Measurements from ENCODE around the gene FOXN1. TPM values are rescaled to one million over a fixed set of nuclear protein-coding genes. Genes with fewer than 3 reads are reported as not detected.

FOXN1 gene
- total and polyA plus RNA-seq, 2 of the 13 experiments (the other 11 are each of a cell fraction or from before 2014, with no cell fraction given): 0.01 TPM; not detected in 1

DNA sequence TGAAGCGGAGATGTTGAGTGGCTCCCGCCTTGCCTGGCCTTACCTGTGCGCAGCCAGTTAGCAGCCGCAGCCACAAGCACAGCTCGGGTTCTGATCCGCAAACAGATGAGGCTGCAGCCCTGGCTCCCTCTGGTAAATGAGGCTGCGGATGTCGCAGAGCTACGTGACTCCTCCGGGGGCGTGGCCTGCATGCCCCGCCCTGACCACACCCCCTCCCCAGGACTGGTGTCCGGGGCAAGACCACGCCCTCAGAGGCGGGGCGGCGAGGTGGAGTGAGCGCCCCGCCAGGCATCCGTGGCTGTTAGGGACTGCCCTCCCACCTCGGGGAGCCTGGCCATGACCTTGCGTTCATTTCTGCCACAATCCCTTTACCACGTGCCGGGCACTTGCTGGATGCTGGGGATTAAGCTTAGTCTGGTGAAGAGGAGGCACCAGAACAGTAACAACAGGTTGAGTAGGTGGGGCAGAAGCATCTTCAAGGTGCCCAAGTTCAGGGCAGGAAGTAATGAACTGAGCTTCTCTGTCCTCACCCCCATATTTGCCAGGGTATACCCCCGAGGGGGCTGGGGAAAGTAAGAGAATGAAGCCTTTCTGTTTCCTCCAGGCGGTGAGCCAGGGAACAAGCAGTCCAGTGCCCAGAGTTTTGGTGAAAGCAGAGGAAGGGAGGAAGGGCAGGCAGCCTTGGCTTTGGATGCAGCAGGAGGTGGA lies 70.8 kb downstream of the FOXN1 start, which contains the start of gene ALDOC (continued):
- TF ChIP-seq ZNF543 (CRISPR knock-in tag; IDR thresholded peaks at IDR 0.05): no peak
- 0 out of 2 replicates have a peak, but pooled peaks have one; percentile 52 for TF ChIP-seq ESRRA (CRISPR knock-in tag; IDR thresholded peaks at IDR 0.05; ENCODE audit: low read depth)
- peak; percentile 95 for TF ChIP-seq RXRA (CRISPR knock-in tag; IDR thresholded peaks at IDR 0.05)
- TF ChIP-seq MEIS1 (CRISPR knock-in tag; IDR thresholded peaks at IDR 0.05; ENCODE audit: borderline replicate concordance): no peak
- 0 out of 2 replicates have a peak, but pooled peaks have one; percentile 19 for TF ChIP-seq SMAD1 (CRISPR knock-in tag; IDR thresholded peaks at IDR 0.05; ENCODE audit: borderline replicate concordance, low read depth)
- no peak for TF ChIP-seq ZNF766 (CRISPR knock-in tag; IDR thresholded peaks at IDR 0.05; ENCODE audit: borderline replicate concordance)
- 0 out of 2 replicates have a peak, but pooled peaks have one; percentile 18 for TF ChIP-seq ZFX (CRISPR knock-in tag; IDR thresholded peaks at IDR 0.05; ENCODE audit: low read depth)
- TF ChIP-seq ARNT2 (CRISPR knock-in tag; IDR thresholded peaks at IDR 0.05; ENCODE audit: low read depth): peak; percentile 54; the same call in 1 of the 2 replicates
- 0 out of 2 replicates have a peak, but pooled peaks have one; percentile 61 for TF ChIP-seq MZF1 (CRISPR knock-in tag; IDR thresholded peaks at IDR 0.05; ENCODE audit: borderline replicate concordance)
- TF ChIP-seq NFE2L1 (CRISPR knock-in tag; IDR thresholded peaks at IDR 0.05; ENCODE audit: borderline replicate concordance): no peak
- TF ChIP-seq ZNF564 (CRISPR knock-in tag; IDR thresholded peaks at IDR 0.05): peak; percentile 78; the same call in 1 of the 2 replicates
- TF ChIP-seq XRCC5 (optimal IDR thresholded peaks at IDR 0.05; ENCODE audit: low read length): peak; percentile 20
- TF ChIP-seq, protein P1, sequence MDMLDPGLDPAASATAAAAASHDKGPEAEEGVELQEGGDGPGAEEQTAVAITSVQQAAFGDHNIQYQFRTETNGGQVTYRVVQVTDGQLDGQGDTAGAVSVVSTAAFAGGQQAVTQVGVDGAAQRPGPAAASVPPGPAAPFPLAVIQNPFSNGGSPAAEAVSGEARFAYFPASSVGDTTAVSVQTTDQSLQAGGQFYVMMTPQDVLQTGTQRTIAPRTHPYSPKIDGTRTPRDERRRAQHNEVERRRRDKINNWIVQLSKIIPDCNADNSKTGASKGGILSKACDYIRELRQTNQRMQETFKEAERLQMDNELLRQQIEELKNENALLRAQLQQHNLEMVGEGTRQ (IDR thresholded peaks at IDR 0.05; ENCODE audit: low read depth, low read length): no peak; the same call in 1 of the 2 replicates
- TF ChIP-seq, protein P1 (CRISPR knock-in tag; IDR thresholded peaks at IDR 0.05; ENCODE audit: borderline replicate concordance): peak; percentile 83; the same call in 1 of the 2 replicates
- TF ChIP-seq, protein P2, sequence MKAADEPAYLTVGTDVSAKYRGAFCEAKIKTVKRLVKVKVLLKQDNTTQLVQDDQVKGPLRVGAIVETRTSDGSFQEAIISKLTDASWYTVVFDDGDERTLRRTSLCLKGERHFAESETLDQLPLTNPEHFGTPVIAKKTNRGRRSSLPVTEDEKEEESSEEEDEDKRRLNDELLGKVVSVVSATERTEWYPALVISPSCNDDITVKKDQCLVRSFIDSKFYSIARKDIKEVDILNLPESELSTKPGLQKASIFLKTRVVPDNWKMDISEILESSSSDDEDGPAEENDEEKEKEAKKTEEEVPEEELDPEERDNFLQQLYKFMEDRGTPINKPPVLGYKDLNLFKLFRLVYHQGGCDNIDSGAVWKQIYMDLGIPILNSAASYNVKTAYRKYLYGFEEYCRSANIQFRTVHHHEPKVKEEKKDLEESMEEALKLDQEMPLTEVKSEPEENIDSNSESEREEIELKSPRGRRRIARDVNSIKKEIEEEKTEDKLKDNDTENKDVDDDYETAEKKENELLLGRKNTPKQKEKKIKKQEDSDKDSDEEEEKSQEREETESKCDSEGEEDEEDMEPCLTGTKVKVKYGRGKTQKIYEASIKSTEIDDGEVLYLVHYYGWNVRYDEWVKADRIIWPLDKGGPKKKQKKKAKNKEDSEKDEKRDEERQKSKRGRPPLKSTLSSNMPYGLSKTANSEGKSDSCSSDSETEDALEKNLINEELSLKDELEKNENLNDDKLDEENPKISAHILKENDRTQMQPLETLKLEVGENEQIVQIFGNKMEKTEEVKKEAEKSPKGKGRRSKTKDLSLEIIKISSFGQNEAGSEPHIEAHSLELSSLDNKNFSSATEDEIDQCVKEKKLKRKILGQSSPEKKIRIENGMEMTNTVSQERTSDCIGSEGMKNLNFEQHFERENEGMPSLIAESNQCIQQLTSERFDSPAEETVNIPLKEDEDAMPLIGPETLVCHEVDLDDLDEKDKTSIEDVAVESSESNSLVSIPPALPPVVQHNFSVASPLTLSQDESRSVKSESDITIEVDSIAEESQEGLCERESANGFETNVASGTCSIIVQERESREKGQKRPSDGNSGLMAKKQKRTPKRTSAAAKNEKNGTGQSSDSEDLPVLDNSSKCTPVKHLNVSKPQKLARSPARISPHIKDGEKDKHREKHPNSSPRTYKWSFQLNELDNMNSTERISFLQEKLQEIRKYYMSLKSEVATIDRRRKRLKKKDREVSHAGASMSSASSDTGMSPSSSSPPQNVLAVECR (CRISPR knock-in tag; IDR thresholded peaks at IDR 0.05; ENCODE audit: borderline replicate concordance): peak; percentile 77; the same call in 1 of the 2 replicates
- TF ChIP-seq ZFP62 (CRISPR knock-in tag; IDR thresholded peaks at IDR 0.05): no peak
- 0 out of 2 replicates have a peak, but pooled peaks have one; percentile 31 for TF ChIP-seq ZMAT3 (CRISPR knock-in tag; conservative IDR thresholded peaks at IDR 0.05)
- 0 out of 2 replicates have a peak, but pooled peaks have one; percentile 75 for TF ChIP-seq ZNF772 (CRISPR knock-in tag; IDR thresholded peaks at IDR 0.05)
- 0 out of 2 replicates have a peak, but pooled peaks have one; percentile 28 for TF ChIP-seq SMAD3 (CRISPR knock-in tag; IDR thresholded peaks at IDR 0.05)
- TF ChIP-seq, protein P3, sequence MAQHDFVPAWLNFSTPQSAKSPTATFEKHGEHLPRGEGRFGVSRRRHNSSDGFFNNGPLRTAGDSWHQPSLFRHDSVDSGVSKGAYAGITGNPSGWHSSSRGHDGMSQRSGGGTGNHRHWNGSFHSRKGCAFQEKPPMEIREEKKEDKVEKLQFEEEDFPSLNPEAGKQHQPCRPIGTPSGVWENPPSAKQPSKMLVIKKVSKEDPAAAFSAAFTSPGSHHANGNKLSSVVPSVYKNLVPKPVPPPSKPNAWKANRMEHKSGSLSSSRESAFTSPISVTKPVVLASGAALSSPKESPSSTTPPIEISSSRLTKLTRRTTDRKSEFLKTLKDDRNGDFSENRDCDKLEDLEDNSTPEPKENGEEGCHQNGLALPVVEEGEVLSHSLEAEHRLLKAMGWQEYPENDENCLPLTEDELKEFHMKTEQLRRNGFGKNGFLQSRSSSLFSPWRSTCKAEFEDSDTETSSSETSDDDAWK (CRISPR knock-in tag; IDR thresholded peaks at IDR 0.05): no peak
- no peak for TF ChIP-seq FOXA1 (IDR thresholded peaks at IDR 0.05)
- TF ChIP-seq FOXA1 (CRISPR knock-in tag; IDR thresholded peaks at IDR 0.05): no peak
- TF ChIP-seq HNF4A (CRISPR knock-in tag; IDR thresholded peaks at IDR 0.05): peak; percentile 46

Data from HepG2 (cell line).